Fibroblast of skin of left biceps (primary cell): ENCODE data around the gene INSR.

Source experiments
- DNase-seq, 2 experiments: peaks; one replicate each; pipeline ENCODE4 v3.0.0-alpha.2; 2013; ENCODE audit warnings: low read depth in 2 of 2

INSR gene

DNA sequence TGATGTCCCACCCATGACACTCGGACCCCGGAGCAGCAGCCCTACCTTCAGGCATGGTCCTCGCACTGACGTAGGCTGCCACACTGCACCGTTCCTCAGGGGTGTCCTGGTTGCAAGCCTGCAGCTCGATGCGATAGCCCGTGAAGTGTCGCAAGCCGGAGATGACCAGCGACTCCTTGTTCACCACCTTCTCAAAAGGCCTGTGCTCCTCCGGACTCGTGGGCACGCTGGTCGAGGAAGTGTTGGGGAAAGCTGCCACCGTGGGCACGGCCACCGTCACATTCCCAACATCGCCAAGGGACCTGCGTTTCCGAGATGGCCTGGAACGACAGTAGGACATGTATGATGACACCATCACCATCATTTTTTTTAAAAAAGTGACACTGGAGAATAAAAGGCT lies 151.4 kb downstream of the INSR start:
- no peak for DNase-seq

DNA sequence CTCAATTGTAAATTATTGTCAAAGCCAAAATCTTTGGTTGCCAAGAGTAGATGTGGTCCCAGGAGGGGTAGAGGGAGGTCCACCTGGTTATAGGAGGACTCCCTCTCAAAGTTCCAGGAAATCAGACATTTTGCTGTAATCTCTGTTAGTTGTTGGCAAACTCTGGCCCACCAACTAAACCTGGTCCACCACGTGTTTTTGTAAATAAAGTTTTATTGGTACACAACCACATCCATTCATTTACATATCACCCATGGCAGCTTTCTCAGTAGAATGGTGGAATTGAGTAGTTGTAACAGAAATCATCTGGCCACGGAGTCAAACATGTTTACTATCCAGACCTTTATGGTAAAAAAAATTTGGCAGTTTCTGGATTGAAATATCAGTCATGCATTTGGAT lies 154.1 kb downstream of the INSR start:
- no peak for DNase-seq

DNA sequence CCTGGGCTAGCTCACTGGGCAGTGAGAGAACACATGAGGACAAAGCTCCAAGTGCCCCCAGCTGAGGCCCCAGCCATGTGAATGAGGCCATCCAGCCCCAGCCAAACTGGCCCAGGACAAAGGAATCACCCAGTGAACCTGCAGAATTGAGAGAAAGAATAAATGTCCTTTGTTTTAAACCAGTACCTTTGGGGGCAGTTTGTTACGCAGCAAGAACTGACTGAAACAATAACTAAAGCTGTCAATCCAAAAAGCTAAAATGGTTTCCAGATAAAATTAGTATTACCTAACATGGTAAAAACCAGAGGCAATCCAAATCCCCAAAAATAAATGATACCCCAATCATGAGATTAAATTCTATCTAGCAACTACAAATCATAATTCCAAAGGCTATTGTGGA lies 155.1 kb downstream of the INSR start:
- DNase-seq: no peak

DNA sequence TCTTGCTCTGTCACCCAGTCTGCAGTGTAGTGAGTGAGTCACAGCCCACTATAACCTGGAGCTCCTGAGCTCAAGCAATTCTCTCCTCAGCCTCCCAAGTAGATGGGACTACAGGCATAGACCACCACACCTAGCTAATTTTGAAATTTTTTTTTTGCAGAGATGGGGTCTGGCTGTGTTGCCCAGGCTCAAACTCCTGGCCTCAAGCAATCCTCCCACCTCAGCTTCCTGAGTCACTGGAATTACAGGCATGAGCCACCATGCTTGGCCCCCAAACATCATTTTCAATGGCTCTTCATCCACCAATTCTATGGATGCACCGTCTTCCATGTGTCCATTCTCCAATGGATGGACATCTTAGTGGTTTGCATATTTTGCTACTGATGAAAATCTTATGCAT lies 155.8 kb downstream of the INSR start:
- DNase-seq: no peak

DNA sequence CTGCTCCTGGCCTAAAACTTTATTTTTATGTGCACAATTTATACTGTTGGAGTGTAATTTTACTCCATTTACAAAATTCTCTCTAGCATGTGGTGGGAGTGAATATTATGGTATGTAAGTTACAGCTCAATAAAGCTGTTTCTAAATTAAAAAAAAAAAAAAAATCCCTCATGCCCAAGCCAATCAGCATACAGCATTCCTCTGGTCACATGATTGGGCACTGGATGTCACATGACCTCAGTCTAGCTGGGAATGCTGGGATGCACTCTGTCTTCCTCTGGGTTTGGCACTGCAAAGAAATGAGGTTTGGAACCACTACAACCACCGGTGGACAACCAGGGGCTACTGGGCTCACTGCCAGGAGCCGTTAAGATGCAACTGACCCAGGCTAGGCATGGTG lies 157.1 kb downstream of the INSR start:
- DNase-seq: no peak

DNA sequence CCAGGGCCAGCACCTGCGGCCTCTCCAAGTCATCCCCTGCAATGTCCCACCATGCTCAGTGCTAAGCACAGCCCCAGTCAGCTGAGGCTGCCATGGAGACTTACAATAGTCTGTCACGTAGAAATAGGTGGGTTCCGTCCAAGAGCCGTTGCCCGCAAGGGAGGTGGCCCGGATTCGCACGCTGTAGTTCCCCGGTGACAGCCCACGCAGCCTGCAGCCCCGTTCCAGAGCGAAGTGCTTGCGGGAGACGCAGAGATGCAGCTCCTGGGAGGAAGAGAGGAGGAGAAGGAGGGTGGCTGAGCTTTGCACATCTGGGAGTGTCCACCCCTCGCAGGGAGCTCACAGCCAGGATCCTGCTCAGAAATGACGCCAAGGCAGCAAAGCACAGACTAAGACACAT lies 162.2 kb downstream of the INSR start:
- DNase-seq: no peak

DNA sequence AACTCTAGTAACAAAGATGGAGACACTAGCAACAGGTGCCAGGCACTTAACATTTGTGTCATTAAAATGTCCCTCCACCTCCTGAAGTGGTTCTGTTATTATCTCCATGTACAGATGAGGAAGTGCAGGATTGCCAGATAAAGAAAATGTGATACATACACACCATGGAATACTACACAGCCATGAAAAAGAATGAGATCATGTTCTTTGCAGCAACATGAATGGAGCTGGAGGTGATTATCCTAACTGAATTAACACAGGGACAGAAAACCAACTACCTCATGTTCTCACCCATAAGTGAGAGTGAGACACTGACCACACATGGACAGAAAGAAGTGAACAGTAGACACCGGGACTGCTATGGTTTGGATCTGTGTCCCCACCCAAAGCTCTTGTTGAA lies 164.2 kb downstream of the INSR start:
- no peak for DNase-seq

DNA sequence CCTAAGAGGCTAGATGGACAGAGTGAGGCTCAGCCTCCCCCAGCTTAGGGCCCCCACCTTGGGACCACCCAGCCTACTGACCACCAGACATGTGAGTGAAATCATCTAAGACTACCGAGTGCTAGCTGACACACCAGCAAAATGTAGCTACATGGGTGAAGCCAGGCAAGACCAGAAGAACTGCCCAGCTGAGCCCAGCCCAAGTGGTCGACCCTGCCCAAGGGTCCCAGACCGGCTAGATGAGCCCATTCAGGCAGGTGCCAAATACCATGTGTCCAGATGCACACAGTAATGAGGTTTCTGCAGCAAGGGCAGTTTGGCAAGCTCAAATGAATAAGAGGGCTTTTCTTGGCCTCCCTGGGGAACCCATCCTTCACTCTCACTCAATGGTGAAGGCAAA lies 168.1 kb downstream of the INSR start:
- DNase-seq: no peak

DNA sequence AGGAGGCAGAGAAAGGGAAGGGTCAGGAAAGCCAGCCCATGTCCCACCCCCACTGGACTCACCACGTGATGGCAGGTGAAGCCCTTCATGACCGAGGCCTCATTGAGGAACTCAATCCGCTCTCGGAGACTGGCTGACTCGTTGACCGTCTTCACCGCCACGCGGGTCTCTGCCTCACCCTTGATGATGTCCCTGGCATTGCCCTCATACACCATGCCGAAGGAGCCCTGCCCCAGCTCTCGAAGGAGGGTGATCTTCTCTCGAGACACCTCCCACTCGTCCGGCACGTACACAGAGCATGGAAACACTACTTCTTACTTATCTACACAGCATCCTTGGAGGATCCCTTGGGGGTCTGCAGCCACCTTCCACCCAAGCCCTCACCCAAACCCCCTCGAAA lies 169.0 kb downstream of the INSR start:
- no peak for DNase-seq

DNA sequence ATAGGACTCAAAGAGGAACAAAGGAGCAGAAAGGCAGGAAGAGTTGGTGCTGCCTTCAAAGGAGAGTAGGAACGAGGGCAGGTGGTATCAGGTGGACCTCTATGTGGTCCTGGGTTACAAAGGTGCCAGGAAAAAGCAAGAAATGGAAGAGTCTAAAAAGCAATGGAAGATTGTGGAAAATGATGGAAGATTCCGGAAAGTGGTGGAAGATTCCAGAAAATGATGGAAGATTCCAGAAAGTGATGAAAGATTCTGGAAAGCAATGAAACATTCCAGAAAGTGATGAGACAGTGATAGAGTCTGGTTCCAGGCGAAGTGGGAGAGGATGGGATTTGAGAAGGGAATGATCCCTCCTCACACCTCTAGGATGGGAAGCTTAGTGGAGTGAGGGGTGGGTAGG lies 169.4 kb downstream of the INSR start:
- no peak for DNase-seq

DNA sequence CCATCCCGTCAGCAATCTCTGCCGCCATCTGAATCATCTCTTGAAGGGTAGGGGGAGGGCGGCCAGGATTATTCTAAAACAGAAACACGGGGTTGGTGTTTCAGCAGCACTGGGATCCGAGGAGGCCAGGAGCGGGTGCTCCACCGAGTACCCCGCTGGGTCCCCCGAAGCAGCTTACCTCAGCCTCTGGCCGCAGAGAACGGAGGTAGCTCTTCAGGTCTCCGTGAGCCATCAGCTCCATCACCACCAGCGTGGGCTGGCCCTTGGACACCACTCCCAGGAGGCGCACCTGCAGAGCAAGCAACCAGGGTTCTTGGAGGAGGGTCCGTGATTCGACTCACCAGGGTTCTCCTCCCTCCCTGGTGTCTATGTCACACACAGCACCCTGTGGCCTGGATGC lies 171.5 kb downstream of the INSR start:
- DNase-seq: no peak

DNA sequence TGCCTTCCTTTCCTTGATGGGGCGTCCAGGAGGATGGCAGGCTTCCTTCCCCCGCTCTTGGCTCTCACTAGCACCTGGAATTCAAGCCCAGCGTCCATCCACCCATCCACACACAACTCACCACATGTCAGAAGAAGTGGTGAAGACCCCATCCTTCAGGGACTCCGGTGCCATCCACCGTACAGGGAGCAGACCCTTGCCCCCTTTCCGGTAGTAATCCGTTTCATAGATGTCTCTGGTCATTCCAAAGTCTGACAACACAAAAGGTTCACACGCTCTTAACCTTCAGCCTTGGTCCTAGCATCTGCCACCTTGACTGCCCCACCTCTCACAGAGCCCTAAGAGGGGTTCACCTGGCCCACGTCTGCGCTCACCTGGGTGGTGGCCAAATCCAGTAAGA lies 173.7 kb downstream of the INSR start:
- no peak for DNase-seq

DNA sequence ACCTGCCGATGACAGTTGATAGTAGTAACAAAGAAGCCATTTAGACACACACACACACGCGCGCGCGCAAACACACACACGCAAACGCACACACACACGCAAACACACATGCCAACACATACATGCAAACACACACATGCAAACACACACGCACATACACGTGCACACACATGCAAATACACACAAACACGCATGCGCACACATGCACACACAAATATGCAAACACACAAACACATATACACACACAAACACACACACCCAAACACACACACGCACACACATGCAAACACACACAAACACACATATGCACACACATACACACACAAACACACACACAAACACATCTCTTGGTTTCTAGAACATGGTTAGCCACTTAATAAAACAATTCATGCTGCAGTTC lies 174.6 kb downstream of the INSR start:
- no peak for DNase-seq

DNA sequence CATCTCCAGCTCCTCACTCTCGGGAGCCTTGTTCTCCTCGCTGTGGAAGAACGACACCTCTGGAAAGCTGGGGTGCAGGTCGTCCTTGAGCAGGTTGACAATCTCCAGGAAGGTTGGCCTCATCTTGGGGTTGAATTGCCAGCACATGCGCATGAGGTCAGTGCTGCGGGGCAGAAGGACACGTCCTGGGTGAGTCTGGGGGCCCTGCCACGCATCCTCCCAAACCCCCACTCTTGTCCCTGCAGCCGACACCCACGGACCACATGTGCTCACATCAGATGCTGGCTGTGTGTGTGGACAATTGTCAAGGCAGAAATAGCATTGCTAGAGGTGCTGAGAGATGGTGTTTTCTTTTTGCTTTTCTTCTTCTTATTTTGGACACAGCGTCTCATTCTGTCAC lies 177.0 kb downstream of the INSR start:
- no peak for DNase-seq

DNA sequence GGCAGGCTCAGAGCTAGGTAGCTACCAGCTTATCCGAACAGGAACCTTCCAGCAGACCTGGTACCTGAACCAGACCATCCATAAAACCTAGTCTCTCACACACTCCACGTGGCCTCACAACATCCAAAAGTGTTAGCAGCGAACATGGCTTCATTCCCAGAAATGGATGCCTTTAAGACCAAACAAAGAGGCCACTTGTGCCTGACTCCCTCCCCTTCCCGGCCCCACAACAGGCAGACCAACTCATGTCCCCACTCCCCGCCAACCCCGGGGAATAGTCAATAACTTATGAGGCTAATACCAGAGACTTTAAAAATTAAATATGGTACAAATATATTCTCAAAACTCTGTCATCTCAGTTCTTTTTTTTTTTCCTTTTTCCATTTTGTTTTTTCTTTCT lies 178.5 kb downstream of the INSR start:
- no peak for DNase-seq

DNA sequence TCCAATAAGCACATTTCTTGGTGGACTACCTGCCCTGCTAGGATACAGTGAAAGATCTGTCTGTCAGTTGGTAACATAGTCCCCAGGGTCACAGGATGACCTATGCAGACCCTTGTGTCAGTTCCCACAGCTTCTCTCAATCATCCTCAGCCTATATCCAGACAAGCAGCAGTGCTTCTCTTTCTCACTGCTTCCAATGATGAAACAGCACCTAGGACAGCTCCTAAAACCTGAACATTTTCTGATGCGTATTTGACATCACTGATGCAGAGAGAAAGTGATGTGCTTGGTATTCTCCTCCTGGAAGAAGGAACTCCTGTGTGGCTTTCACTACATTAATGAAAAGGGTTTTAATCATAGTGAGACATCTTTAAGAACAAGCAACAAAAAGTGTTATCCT lies 181.0 kb downstream of the INSR start:
- DNase-seq: no peak

DNA sequence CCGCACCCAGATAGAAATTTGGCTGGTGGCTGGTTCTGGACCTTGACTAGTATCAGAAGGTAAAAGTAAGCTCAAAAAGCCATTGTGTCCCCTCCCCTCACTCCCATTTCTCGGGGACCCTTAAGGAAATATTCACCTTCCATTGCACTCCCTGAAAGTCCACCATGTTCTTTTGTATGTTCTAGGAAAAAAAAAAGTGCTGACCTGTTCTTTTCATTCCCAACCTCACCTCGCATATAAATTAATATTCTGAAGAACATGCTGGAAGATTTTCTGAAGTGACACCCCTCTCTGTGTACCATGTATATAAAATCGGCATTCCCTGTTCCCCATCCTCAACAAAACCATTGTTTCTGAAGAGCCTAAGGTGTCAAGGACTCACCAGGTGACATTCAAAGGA lies 181.5 kb downstream of the INSR start:
- no peak for DNase-seq

DNA sequence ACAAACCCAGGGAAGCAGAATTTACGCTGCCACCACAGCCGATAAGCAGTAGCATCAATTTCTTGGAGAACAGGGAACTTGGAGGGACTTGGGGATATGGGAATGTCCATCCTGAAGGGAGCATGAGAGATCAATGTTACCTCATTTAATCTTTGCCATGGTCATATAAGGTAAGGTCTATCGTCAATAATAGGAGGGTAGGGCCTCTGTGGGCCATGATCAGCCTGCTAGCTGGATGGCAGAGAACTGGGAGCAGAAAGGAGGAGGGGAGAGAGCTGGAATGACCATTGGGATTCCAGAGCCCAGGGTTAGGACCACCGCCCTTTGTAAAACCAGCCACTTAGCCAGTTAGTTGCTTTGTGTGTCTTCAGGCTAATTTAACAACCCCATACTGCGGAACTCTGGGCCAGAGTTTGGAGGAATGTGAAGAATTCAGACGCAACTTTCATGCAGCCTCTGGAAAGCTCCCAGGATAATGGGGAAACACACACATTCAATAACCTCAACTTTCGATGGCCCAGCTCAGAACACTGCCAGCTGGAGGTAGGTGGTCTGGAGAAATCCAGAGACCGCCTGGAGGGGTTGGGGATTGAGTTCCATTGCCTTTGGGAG lies 184.4 kb downstream of the INSR start:
- DNase-seq: no peak

DNA sequence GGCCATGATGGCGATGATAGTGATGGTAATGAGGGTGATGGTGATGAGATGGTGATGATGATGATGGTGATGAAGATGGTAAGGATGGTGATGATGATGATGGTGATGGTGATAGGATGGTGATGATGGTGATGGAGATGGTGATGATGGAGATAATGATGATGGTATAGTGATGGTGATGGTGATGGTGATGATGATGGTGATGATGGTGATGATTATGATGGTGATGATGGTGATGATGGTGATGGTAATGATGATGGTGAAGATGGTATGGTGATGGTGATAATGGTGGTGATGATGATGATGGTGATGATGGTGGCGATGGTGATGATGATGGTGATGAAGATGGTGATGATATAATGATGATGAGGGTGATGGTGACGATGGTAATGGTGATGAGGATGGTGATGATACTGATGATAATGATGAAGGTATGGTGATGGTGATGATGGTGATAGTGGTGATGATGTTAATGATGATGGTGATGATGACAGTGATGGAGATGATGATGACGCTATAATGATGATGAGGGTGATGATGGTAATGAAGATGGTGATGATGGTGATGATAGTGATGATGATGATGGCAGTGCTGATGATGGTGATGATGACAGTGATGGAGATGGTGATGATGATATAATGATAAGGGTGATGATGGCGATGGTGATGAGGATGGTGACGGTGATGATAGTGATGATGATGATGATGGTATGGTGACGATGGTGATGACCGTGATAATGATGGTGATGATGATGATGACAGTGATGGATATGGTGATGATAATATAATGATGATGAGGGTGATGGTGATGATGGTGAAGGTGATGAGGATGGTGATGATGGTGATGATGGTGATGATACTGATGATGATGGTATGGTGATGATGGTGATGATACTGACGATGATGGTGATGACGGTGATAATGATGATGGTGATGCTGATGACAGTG lies 187.2 kb downstream of the INSR start:
- DNase-seq: no peak

DNA sequence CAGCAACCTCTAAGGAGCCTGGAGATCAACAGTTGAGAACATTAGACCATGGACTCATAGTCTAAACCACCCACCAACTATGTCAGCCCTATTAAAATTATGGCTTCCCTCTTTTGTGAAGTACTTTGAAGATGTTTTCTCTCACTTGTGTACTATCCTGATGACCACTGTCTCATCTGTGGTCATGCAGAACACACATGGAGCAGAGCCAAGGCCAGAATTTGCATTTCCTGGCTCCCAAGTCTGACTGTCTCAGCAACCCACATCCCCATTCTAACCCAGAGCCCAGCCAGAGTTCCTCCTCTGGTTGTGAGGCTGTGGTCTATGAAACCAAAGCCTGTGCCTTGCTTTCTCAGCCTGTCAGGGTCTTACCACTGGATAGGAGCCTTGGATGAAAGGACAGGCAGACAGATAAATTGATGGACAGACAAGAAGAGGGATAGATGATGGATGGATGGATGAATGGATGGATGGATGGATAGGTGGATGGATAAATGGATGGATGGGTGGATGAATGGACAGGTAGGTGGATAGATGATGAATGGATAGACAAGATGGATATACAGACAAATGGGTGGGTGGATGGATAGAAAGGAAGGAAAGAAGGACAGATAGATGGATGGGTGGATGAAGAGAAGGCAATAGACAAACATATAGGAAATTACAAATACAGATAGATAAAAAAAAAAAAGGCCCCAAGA lies 189.3 kb downstream of the INSR start:
- DNase-seq: no peak

DNA sequence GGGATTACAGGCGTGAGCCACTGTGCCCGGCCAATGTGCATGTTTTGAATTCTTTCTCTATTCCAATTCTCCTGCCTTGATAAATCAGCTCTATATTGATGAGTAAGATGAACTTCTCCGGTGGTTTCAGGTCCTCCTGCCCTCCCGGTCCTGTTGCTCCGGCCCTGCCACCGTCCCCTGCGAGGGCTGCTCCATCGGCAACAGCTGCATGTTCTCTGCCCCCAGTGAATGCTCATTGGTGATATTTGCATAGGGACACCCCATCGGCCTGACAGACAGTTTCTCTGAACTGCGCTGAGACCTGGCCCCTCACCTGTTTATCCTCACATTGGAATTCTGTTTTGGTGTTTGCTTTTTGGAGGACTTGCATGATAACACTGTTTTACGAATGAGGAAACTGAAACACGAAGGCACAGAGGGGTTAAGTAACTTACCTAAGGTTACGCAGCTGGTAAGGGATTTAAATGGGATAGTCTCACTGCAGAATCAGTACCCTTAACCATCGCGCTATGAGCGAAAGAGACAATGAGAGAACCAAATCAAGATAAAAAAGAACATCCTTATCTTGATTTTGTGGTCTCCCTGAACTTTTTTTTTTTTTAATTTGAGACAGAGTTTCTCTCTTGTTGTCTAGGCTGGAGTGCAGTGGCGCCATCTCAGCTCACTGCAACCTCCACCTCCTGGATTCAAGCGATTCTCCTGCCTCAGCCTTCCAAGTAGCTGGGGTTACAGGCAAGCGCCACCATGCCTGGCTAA lies 192.5 kb downstream of the INSR start:
- no peak for DNase-seq

DNA sequence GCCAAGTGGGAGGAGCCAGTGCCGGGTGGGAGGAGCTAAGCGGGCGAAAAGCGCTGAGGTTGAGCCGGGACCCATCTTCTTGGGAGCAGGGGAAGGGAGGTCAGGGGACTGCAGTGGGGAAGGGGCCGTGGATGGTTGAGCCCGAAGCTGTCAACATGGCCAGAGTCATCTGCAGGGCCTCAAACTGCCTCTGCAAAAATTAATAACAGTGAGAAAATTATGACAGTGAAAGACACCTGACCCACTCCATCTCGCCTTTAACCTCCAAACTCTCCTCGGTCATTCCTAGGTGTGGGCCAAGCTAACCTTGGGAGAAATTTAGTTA lies 194.7 kb downstream of the INSR start:
- no peak for DNase-seq
